Endometrium (tissue), 2 donors: ENCODE data around the gene GSS.

Experiments used
- FAIRE-seq: peaks from 2 replicates; lab custom pipeline; 2012; peaks lifted over from hg19 to GRCh38; lab: Jason Lieb, UNC
- donor health status: control.
- donor health status: control.

Gene GSS

DNA sequence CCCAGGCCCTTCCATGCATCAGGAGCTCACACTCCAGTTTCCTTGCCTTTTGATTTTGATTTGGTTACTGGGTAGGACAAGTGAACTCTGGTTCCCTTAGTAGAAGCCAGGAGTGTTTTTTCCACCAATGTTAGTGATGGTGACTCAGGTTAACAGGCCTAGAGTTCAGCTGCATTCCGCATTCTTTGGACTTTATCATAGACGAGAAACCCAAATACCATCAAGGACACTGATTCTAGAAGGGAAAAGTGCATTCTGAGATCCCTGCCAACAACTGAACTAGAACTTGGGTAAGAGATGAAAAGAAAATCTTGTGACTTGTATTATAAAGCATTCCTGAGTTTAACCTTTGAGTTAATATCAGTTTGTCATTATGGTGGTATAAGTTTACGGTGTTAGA lies 8.9 kb downstream of the GSS start:
- FAIRE-seq, result no peak

DNA sequence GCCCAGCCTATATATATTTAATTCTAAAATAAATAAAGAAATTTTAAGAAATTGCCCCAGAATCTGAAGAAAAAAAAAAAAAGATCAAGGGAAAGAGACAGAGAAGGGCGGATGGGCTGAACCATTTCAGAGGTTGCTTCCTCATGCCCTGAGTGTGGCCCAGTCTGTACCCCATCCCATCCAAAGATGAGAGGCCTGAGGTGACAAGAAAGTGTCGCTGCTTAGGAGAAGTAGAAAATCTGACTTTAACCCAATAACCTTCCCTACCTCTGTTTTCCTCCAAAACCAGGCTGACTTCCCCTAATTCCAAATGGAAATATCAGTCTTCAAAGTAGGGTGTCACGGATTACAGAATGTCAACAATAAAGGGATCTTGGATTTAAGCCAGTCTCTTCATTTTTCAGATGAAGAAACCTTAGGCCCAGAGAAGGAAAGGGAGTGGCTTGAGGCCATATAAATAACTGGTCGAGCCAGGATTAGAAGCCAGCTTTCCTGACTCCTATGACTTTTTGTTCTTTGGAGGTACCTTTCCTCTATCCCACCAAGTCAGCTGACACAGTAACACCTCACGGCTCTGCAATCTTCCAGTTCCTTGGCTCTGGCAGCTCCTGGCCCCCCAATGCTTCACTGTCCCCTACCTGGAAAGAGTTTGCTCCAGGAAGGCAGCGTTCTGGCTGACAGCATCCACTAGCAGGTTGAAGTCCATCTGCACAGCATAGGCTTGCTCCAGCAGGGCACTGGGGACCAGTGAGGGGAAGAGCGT lies 10.1 kb downstream of the GSS start:
- FAIRE-seq, result no peak

DNA sequence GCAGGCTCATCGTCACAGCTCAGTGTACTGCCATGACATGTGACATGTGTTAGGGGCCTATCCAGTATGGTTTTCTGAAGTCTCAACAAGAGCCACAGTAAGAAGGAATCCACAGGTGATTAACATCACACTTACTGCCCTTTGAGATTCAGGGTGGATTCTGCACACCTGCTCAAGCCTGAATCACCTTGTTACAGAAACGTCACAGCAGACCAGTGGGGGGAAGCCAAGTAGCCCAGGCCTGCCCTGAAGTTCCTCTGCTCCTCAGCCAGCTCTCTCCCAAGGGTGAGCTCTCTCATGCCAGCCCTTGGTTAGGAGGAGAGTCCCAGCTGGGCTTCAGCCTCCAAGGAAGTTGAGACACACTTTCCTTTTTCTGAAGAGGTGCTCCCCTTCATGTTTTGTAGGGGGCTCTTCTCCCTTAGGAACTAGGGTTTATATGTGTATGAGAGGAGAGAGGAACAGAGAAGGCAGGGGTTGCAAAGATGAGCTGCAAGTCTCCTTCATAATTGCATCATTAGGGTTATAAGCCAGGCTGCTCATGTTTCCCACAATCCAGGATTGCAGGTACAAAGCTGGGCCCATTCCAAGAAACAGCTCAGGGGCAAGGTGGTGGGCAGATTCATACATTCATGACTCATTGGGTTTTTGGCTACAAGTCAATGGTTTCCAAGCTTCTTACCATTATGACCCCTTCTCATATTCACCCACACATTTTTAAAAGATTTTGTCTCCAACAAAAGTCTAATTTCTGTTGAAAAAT lies 11.6 kb downstream of the GSS start:
- no peak for FAIRE-seq

DNA sequence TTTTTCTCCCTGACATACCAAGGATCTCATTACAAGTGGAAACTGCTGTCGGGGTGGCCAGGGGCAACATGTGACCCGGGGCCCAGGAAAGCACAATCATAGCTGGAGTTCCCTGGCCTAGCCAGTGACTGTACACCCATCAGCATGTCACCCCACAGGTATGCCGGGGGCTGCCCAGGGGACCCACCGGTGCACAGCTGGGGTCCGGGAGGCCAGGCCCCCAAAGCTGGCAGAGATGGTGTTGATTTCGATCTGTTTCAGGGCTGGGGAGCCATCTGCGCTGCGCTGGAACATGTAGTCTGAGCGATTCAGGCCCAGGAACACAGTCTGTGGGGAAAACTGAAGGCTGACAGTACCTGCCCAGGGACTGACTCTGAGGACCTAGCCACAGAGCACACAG lies 13.3 kb downstream of the GSS start:
- FAIRE-seq, result no peak

DNA sequence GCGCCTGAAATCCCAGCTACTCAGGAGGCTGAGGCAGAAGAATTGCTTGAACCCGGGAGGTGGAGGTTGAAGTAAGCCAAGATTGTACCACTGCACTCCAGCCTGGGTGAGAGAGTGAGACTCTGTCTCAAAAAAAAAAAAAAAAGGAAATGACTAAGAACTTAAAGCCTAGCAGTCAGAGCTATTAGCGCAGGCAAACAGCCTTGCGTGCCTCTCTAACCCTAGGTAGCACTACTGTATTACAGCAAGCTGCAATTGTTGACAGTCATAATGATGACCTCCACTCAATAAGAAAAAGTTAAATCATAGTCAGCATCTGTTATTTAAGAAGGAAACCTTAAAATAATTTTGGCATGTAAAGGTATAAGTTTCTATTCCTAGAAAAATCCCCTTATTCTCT lies 14.4 kb downstream of the GSS start:
- FAIRE-seq, result no peak

DNA sequence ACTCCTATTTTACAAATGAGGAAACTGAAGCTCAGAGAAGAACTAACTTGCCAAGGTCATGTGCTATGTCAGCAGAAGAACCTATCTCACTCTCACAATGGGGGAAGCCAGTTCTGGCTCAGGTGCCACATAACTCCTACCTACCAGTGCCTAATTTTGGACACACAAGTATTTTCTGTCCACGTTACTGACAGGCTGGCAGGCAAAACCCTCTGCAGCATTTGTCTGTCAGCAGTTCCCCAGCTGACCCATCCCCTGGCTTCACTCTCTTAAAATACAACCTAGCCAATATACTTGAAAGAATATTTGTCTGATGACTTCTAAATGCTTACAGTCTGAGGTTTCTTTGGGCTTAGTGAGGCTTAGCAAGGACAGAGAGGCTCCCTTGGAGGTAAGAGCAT lies 15.5 kb downstream of the GSS start:
- no peak for FAIRE-seq

DNA sequence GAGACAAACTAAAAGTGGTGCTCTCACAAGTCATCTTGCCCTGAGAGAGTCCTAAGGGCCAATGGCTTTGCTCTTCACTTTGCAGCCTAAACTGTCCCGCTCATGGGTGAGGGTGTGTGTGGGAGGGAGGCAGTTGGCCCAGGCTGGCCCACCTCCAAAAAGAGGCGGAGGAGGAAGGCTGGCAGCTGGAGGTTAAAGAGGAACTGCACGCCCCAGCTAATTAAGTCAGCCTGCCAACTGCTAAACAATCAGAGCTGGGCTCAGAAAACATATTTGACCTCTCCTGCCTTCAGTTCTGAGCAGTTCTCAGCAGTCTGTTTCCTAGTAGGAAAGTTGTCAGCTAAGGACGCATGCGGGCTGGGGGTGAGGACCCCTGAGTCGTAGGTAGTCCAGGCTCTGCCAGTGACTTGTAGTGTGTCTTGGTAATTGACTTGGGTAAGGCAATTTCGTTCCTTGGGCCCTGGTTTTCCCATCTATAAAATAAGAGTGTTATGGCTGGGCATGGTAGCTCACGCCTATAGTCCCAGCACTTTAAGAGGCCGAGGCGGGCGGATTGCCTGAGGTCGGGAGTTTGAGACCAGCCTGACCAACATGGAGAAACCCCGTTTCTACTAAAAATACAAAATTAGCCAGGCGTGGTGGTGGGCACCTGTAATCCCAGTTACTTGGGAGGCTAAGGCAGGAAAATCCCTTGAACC lies 17.0 kb downstream of the GSS start:
- FAIRE-seq, result no peak

DNA sequence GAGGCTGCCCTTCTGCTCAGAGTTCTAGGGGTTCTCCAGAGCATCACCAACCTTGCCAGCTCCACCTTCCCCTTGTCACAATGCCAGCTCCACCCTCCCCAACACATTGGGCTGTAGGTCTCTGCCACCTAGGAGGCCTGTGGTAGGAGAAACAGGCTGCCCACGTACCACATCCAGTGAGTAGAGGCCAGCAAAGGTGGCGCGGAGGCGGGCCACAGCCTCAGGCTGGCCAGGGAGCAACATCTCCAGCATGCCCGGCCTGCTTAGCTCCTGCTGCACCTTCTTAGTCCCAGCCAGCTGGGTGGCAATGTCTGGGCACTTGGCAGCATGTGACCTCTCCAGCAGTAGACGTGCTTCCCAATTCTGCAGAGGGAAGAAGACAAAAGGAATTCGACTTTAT lies 23.8 kb downstream of the GSS start:
- FAIRE-seq, result no peak

DNA sequence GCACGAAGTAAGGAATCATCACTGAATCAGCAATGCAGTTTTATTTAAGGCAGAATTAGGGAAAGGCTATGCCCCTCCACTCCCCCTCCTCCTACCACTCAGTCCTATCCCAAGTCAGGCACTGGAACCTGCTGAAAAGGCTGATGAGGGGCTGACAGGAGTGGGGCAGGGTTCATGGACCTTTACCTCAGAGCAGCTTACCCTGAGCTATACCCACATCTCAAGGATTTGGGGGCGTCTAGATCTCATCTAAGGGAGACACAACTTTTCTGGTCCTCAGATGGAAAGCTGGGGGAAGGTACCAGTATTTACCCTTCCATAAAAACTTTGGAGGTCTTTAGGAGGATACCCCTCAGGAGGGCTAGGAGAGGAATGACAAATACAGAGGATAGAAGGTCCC lies 27.2 kb downstream of the GSS start:
- FAIRE-seq, result no peak

DNA sequence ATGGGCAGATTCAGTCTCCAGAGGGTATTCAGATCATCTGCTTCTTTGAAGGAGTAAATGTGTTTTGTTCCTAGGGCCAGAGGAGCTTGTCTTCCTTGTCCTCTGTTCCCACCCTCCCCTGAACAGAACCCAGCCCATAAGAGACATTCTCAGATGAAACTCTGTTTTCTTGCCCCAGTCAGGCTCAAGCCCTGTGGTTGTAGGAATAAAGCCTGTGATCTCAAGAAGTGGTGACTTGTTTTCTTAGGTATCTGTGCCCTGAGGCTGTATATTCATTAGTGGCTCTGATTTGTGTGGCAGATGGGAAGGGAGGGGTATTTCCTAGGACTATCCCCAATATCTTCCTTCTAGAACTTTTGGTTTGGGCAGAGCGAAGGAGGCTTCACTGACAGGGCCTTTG lies 27.9 kb downstream of the GSS start:
- no peak for FAIRE-seq

DNA sequence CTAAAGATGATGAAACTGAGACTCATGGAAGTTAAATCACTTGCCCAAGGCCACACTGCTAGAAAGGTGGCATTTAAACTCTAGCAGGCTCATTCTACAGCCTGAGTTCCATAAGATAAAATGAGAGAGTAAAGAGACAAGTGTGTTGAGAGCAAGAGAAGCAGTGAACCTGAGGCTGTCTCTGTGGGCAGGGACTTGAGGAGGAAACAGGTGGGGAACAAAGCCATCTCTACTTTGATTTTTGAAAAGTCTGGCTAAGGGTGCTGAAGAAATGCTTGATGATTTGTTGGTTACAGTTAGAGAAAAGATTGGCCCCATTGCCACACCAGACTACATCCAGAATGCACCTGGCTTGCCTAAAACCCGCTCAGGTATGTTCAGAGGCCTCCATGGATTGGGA lies 29.0 kb downstream of the GSS start:
- no peak for FAIRE-seq

DNA sequence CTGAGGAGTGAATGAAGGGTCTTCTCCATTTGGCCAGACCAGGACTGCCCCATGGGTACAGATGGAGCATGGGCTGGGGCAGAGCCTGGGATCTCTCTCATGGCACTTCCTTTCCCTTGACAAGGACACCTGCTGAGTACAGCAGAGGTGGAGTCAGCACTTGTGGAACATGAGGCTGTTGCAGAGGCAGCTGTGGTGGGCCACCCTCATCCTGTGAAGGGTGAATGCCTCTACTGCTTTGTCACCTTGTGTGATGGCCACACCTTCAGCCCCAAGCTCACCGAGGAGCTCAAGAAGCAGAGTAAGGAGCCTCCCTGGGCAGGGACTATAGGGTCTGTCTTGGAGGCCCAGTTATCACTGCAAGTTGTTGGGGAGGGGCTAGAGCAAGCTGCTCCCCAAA lies 29.6 kb downstream of the GSS start:
- FAIRE-seq, result no peak

DNA sequence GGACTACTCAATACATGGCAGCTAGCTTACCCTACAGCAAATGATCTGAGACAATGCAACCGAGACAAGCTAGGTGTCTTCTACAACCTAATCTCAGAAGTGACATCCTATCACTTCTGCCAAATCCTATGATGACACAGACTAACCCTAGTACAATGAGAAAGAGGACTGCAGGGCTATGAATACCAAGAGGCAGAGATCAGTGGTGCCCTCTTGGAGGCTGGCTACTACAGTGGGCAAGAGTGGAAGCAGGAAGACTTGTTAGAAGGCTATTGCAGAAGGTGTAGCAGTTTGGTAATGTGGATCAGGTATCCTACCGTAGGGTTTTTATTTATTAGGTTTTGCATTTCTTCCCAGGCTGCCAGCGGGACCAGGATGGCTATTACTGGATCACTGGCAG lies 30.3 kb downstream of the GSS start:
- no peak for FAIRE-seq

DNA sequence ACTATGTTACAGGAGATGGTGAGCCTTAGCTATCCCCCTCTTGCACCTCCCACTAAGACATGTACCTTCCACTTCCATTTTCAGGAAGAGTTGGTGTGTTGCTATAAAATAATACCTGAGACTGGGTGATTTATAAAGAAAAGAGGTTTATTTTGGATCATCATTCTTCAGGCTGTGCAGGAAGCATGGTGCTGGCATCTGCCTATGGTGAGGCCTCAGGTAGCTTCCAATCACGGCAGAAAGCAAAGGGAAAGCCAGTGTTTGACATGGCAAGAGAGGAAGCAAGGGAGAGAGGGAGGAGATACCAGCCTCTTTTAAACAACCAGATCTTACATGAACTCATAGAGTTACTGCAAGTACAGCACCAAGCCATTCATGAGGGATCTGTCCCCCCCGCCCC lies 32.2 kb downstream of the GSS start:
- no peak for FAIRE-seq

DNA sequence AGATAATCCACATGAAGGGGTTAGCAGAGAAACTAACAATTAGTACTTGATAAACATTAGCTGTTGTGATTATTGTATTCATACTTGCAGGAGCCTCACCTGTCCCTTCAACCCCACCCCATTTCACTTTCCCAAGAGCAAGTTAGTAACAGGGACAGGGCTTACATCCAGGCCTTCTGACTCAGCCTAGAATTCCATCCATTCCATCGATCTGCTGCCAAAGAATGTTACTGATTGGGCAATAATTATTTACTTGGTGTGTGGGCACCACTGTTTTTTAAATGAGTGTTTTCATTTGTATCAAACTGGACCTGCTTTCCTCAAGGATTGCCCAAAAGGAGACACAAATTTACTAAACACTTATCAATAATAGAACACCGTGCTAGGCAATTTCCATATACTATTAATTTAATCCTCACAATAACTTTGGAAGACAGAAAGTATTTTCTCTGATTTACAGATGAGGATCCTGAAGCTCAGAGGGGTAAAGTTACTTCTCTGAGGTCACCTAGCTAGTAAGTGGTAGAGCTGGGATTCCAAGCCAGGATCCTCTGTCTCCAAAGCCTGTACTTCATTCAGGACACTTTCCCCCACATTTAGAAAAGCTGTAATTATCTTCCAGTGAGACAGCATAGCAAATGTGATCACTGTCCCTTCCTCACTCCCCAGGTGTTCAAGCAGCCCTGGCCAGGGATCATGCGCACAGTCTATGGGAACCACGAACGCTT lies 32.8 kb downstream of the GSS start:
- no peak for FAIRE-seq

DNA sequence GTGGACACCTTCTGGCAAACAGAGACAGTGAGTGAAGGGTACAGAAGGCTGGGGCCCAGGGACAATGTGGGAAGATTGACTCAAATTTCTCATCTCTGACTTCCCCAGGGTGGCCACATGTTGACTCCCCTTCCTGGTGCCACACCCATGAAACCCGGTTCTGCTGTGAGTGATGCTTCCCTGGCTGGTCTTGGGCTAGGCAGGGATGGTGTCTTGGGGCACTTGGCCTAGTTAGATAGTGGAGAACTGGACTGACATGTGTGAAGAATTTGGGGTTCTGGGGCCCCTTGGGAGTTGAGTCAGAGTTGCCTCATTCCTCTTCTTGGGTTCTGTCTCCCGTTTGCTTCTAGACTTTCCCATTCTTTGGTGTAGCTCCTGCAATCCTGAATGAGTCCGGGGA lies 34.2 kb downstream of the GSS start:
- no peak for FAIRE-seq

DNA sequence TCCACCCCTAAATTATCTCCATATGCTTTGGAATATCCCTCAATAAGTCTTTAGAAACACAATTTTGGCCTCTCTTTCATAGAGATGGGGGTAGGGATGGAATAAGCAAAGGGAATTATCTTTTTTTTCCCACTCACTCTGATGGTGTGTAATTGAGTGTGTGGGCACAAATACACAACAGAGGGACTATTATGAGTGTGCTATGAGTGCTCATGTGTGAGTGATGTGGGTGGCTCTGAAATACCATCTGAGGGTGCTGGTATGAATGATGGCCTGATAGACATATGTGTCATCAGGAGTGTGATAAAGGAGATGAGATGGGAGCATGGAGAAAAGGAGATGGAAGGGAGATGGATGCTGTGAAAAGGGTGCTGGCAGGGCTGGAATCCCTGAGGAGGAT lies 35.6 kb downstream of the GSS start:
- FAIRE-seq, result no peak

DNA sequence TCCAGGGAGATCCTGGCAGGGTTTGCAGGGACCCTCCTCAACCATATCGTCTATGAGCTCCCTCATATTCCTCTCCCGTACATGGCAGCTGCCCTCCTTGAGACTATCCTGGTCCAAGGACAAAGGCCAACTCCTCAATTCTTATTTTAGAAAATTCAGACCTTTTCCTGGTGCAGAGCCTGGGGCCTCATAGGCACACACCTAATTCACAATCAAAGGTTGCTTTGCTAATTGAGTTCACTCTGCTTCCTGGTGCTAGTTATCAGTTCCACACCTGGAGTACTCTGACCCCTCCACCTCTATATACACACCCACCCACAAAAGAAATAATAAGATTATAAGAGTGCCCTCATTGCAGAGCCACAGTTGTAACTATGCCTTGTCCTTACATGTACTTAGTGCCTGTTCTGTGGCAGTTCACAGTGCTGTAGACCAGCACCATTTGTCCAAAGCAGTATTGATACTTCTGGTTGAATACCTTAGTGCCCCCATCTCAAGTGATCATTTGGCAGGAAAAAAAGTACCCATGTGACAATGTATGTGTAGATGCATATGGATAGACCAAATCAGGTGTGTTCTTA lies 38.7 kb downstream of the GSS start:
- FAIRE-seq, result no peak

DNA sequence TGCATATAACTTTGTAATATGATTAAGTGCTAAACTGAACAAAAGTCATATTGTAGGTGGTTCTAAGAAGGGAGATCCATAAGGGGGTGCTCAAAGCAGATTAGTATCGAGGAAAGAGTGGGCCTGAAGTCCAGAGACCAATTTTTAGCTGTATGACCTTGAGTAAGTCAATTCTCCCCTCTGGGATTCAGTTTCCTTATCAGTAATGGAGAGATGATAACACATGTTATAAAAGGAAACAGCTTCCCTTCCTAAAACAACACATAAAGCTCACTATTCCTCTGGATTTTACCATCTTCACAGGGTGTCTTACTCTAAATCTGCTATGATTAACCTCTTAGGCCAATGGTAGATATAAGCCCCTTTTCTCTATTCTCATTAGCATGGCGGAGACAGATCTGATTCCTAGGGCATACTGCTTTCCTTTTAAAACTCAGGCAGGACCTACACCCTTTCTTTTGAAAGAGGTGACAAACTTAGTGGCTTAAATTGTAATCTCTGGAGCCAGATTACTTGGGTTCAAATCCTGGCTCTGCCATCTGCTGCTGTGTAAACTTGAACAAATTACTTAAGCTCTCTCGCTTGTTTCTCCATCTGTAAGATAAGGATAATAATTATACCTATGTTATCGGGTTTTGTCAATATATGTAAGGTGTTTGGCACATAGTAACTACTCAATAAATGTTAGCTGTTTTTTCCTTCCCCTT lies 39.7 kb downstream of the GSS start:
- FAIRE-seq, result no peak

DNA sequence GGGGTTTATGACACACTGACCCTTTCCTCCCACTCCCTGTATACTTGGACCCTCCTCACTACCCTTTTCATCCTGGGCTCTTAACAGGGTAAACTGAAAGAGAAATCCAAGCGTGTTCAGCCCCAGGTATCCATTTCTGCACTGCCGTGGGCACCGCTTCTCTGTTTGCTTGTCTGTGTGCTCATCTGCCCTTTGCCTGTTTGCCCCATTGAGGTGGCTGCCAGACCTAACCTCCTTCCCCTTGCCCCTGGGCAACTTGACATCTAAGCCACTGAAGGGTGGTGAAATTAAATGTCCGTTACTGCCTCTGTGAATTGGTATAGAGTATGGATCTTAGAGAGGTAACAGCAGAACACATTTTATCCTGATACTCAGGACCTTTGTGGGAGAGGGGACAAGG lies 40.5 kb downstream of the GSS start:
- no peak for FAIRE-seq

DNA sequence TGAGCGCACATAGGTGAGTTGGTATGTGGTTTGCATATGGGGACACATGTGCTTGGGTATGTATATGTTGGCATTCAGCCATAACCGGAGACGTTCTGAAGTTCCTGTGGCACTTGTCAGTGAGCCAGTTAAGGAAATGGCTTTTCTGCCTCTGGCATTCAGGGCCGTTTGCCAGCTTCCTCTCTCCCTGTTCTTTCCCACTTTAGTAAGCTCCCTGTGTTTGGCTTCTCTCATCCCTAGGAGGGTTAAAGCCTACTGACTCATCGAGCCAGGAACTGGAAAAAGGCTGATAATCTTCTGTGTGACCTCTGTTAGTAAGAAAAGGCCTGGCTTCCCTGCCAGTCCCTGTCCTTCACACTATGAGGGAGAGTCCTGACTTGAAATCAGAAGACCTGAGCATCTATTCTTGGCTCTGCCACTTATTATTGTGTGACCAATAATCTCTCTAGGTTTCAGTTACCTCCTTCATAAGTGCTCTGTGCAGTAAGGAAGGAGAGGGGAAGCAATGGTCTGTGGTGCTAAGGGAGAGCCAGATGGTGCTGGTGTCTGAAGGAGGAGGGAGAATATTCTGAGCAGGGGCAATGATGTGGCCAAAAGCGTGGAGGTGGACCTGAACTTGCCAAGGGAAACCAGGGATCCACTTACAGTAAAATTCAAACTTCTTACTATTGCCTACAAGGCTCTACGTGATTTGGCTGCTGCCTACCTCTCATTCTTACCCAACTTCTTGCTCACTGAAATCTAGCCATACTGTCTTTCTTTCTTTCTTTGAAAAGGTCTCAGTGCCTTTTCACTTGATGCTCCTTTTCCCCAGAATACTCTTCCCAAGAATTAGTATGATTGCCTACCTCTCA lies 47.8 kb downstream of the GSS start:
- no peak for FAIRE-seq
